Neural cell (in vitro differentiated cells): ENCODE measurements around the gene ABHD4.

ENCODE experiments used
- CTCF ChIP-seq: fragments of 450-650 bp; IDR thresholded peaks from 2 replicates; pipeline ENCODE4 v1.5.1; 2014; ENCODE audit warnings: antibody characterized with exemption, mild to moderate bottlenecking, moderate library complexity; ENCODE audit not compliant: poor library complexity, severe bottlenecking
- EZH2 ChIP-seq: fragments of 200-600, 300-800 bp; shearing (Covaris generic), sonication (generic); IDR thresholded peaks from 2 replicates; pipeline ENCODE4 v1.6.1; 2014; ENCODE audit warnings: antibody characterized with exemption, low read length, borderline replicate concordance, mild to moderate bottlenecking; ENCODE audit not compliant: insufficient read depth, poor library complexity, severe bottlenecking
- SMC3 ChIP-seq: fragments of 450-650 bp; conservative IDR thresholded peaks from 2 replicates; pipeline ENCODE4 v1.6.1; 2014; ENCODE audit warnings: antibody characterized with exemption, mild to moderate bottlenecking, moderate library complexity; ENCODE audit not compliant: poor library complexity
- TAF1 ChIP-seq: IDR thresholded peaks from 2 replicates; pipeline ENCODE4 v1.6.1; 2012; ENCODE audit warnings: low read depth

DNA sequence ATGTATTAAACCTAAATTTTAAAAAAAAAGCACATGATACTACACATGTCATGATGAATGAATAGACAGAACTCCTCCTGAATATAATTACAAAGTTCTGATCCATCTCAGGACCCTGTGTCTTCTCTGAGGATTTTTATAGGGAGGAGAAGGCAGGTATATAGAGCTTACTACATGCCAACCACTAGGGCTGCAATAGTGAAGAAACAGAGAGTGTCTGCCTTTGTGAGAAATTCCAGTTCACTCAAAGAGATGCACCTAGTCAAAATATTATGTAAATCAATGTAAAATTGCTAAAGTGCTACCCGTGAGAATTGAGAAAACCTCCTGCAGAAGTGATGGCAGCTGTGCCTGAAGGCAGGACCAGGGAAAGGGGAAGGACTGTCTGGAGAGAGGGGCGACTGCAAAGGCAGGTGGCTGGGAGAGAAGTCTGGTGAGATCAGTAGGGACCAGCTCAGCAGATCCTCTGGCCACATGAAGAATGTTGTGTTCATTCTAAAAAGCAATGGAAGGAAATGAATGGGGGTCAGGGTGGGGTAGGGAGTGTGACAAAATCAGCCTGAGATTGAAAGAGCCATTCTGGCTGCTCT lies 15.1 kb downstream of the ABHD4 start:
- TF ChIP-seq CTCF (no peak), EZH2 (no peak), TAF1 (no peak), SMC3 (no peak)
